GM12875 (cell line): ENCODE measurements around the gene SMG9.
"Not testable (repeated sequence)": the region's sequence is repeated elsewhere in the genome, so short reads cannot be mapped to it uniquely, and the experiment has no call there.

Experiments
- H3K4me3 ChIP-seq: one replicate; pipeline ENCODE4 v1.5.1; 2011; ENCODE audit warnings: low read depth, low read length, control low read depth
- CTCF ChIP-seq: IDR thresholded peaks from 2 replicates; pipeline ENCODE4 v1.5.1; 2011; ENCODE audit warnings: low read depth, mild to moderate bottlenecking, control low read depth, inconsistent platforms, low read length, moderate library complexity, borderline replicate concordance; ENCODE audit not compliant: insufficient read depth

SMG9 gene

GRCh38 chr19:43683905-43684304 lies 70.9 kb downstream of the SMG9 start:
- no peak for TF ChIP-seq CTCF
- H3K4me3 ChIP-seq, result no peak overlapping the region

- no peak overlapping the region for H3K4me3 ChIP-seq
- no peak for TF ChIP-seq CTCF
Observed at GRCh38 chr19:43682824-43683661, 71.7 kb downstream of the SMG9 start.

GRCh38 chr19:43682269-43682668 lies 72.5 kb downstream of the SMG9 start:
- H3K4me3 ChIP-seq, result not testable (repeated sequence)

- no peak for TF ChIP-seq CTCF
Observed at GRCh38 chr19:43681821-43682220, 72.9 kb downstream of the SMG9 start.

GRCh38 chr19:43678512-43679261 lies 76.1 kb downstream of the SMG9 start:
- no peak for TF ChIP-seq CTCF
- no peak overlapping the region for H3K4me3 ChIP-seq

More at GRCh38 chr19:43681821-43682220, 72.9 kb downstream of the SMG9 start:
- no peak overlapping the region for H3K4me3 ChIP-seq
